ENCODE data around the gene HACL1. TPM values are rescaled to one million over a fixed set of nuclear protein-coding genes. Genes with fewer than 3 reads are reported as not detected.
A peak's percentile ranks its signal among the peaks of the same experiment; 100 is the strongest.

The HACL1 gene
- 21.4 and 24.8 TPM in 2 replicates for total RNA-seq

- H3K4me3 Mint-ChIP-seq, result peak within 1 kb of the TSS; percentile 99
- peaks cover 6% of the 10 kb centered on the region for H3K9me3 Mint-ChIP-seq
- peaks cover 51% of the 10 kb centered on the region for H3K4me1 Mint-ChIP-seq (ENCODE audit: low read depth)
- no peaks in the 10 kb centered on the region for H3K27me3 Mint-ChIP-seq (ENCODE audit: insufficient read depth)
- intact Hi-C loops (cut with micrococcal nuclease), result loop anchor here (1.0 to 10.0 kb wide), 20 partner anchors 29 to 1424 kb away; partner anchors contain the start of genes ANKRD28, CAPN7, CCDC174 and DPH3
- H3K27ac Mint-ChIP-seq, result peak within 1 kb of the TSS; percentile 99
- H3K36me3 Mint-ChIP-seq (ENCODE audit: low read depth), result peaks cover 26% of the 10 kb centered on the region
- DNase-seq (ENCODE audit: low spot score), result peak; percentile 97
Measured at GRCh38 chr3:15601399-15602145, at the start of gene HACL1, which contains the start of gene BTD. TSS of gene HACL1 (minus strand) at chr3:15601569. CDS start at chr3:15601463, 106 bp downstream. TSS of gene BTD (plus strand) at chr3:15601745. CDS start at chr3:15635440, 33,695 bp downstream.

GRCh38 chr3:15649858-15650257 lies 48.5 kb upstream of the HACL1 start:
- Mint-ChIP-seq H3K4me1 (ENCODE audit: low read depth) (peaks cover 52% of the 10 kb centered on the region), H3K4me3 (no peak overlapping the region), H3K9me3 (peaks cover 15% of the 10 kb centered on the region), H3K36me3 (ENCODE audit: low read depth) (peaks cover 12% of the 10 kb centered on the region), H3K27me3 (ENCODE audit: insufficient read depth) (peaks cover 7% of the 10 kb centered on the region), H3K27ac (no peak overlapping the region)
- no peak for DNase-seq (ENCODE audit: low spot score)
- intact Hi-C loops (cut with micrococcal nuclease), result no loop called here

GRCh38 chr3:15649341-15649740 lies 48.0 kb upstream of the HACL1 start:
- intact Hi-C loops (cut with micrococcal nuclease), result no loop called here

GRCh38 chr3:15647611-15648167 lies 46.3 kb upstream of the HACL1 start:
- H3K4me1 Mint-ChIP-seq (ENCODE audit: low read depth), result peaks cover 52% of the 10 kb centered on the region
- intact Hi-C loops (cut with micrococcal nuclease), result loop anchor here (1.0 to 2.0 kb wide), 5 partner anchors 11 to 151 kb away; partner anchors contain the start of genes BTD and HACL1
- DNase-seq (ENCODE audit: low spot score), result peak; percentile 63
- H3K36me3 Mint-ChIP-seq (ENCODE audit: low read depth), result peaks cover 12% of the 10 kb centered on the region
- peak overlapping the region; percentile 57 for H3K27ac Mint-ChIP-seq
- H3K27me3 Mint-ChIP-seq (ENCODE audit: insufficient read depth), result peaks cover 7% of the 10 kb centered on the region
- peaks cover 15% of the 10 kb centered on the region for H3K9me3 Mint-ChIP-seq
- H3K4me3 Mint-ChIP-seq, result peak overlapping the region; percentile 60

More at GRCh38 chr3:15649341-15649740, 48.0 kb upstream of the HACL1 start:
- Mint-ChIP-seq H3K27me3 (ENCODE audit: insufficient read depth) (peaks cover 7% of the 10 kb centered on the region), H3K4me3 (peak overlapping the region; percentile 28), H3K36me3 (ENCODE audit: low read depth) (peaks cover 12% of the 10 kb centered on the region), H3K27ac (no peak overlapping the region), H3K9me3 (peaks cover 15% of the 10 kb centered on the region), H3K4me1 (ENCODE audit: low read depth) (peaks cover 52% of the 10 kb centered on the region)
- DNase-seq (ENCODE audit: low spot score), result no peak

- peaks cover 7% of the 10 kb centered on the region for H3K27me3 Mint-ChIP-seq (ENCODE audit: insufficient read depth)
- peaks cover 12% of the 10 kb centered on the region for H3K36me3 Mint-ChIP-seq (ENCODE audit: low read depth)
- intact Hi-C loops (cut with micrococcal nuclease), result loop anchor here (1.0 to 2.0 kb wide), 5 partner anchors 11 to 151 kb away; partner anchors contain the start of genes BTD and HACL1
- peaks cover 55% of the 10 kb centered on the region for H3K4me1 Mint-ChIP-seq (ENCODE audit: low read depth)
- peaks cover 15% of the 10 kb centered on the region for H3K9me3 Mint-ChIP-seq
- H3K4me3 Mint-ChIP-seq, result peak overlapping the region; percentile 60
- no peak for DNase-seq (ENCODE audit: low spot score)
- peak overlapping the region; percentile 57 for H3K27ac Mint-ChIP-seq
Measured at GRCh38 chr3:15646851-15647511, 45.6 kb upstream of the HACL1 start.

- H3K36me3 Mint-ChIP-seq (ENCODE audit: low read depth), result peaks cover 15% of the 10 kb centered on the region
- H3K9me3 Mint-ChIP-seq, result peaks cover 11% of the 10 kb centered on the region
- intact Hi-C loops (cut with micrococcal nuclease), result loop anchor here (2.0 kb wide), 2 partner anchors 15 to 111 kb away; no protein-coding TSS in a partner anchor
- no peak for DNase-seq (ENCODE audit: low spot score)
- H3K27ac Mint-ChIP-seq, result no peak overlapping the region
- H3K4me1 Mint-ChIP-seq (ENCODE audit: low read depth), result peaks cover 58% of the 10 kb centered on the region
- peaks cover 2% of the 10 kb centered on the region for H3K27me3 Mint-ChIP-seq (ENCODE audit: insufficient read depth)
- no peak overlapping the region for H3K4me3 Mint-ChIP-seq
Measured at GRCh38 chr3:15645740-15646501, 44.6 kb upstream of the HACL1 start.

GRCh38 chr3:15645246-15645645 lies 43.9 kb upstream of the HACL1 start:
- no peak overlapping the region for H3K27ac Mint-ChIP-seq
- DNase-seq (ENCODE audit: low spot score), result no peak
- H3K9me3 Mint-ChIP-seq, result peaks cover 11% of the 10 kb centered on the region
- intact Hi-C loops (cut with micrococcal nuclease), result no loop called here
- no peak overlapping the region for H3K4me3 Mint-ChIP-seq
- H3K36me3 Mint-ChIP-seq (ENCODE audit: low read depth), result peaks cover 12% of the 10 kb centered on the region
- H3K4me1 Mint-ChIP-seq (ENCODE audit: low read depth), result peaks cover 58% of the 10 kb centered on the region
- peaks cover 2% of the 10 kb centered on the region for H3K27me3 Mint-ChIP-seq (ENCODE audit: insufficient read depth)

GRCh38 chr3:15638891-15639262 lies 37.5 kb upstream of the HACL1 start:
- peaks cover 54% of the 10 kb centered on the region for H3K4me1 Mint-ChIP-seq (ENCODE audit: low read depth)
- intact Hi-C loops (cut with micrococcal nuclease), result loop anchor here (5.0 to 10.0 kb wide), 2 partner anchors 142 to 316 kb away; no protein-coding TSS in a partner anchor
- no peak for DNase-seq (ENCODE audit: low spot score)
- no peak overlapping the region for H3K4me3 Mint-ChIP-seq
- peaks cover 3% of the 10 kb centered on the region for H3K36me3 Mint-ChIP-seq (ENCODE audit: low read depth)
- H3K9me3 Mint-ChIP-seq, result no peaks in the 10 kb centered on the region
- H3K27me3 Mint-ChIP-seq (ENCODE audit: insufficient read depth), result no peaks in the 10 kb centered on the region
- H3K27ac Mint-ChIP-seq, result no peak overlapping the region

- no peaks in the 10 kb centered on the region for H3K27me3 Mint-ChIP-seq (ENCODE audit: insufficient read depth)
- H3K9me3 Mint-ChIP-seq, result no peaks in the 10 kb centered on the region
- intact Hi-C loops (cut with micrococcal nuclease), result loop anchor here (5.0 to 10.0 kb wide), 2 partner anchors 141 to 316 kb away; no protein-coding TSS in a partner anchor
- H3K27ac Mint-ChIP-seq, result peak overlapping the region; percentile 76
- no peak for DNase-seq (ENCODE audit: low spot score)
- peaks cover 59% of the 10 kb centered on the region for H3K4me1 Mint-ChIP-seq (ENCODE audit: low read depth)
- peaks cover 3% of the 10 kb centered on the region for H3K36me3 Mint-ChIP-seq (ENCODE audit: low read depth)
- no peak overlapping the region for H3K4me3 Mint-ChIP-seq
Measured at GRCh38 chr3:15638193-15638890, 37.0 kb upstream of the HACL1 start.

- intact Hi-C loops (cut with micrococcal nuclease), result loop anchor here (5.0 to 10.0 kb wide), 2 partner anchors 140 to 317 kb away; no protein-coding TSS in a partner anchor
- DNase-seq (ENCODE audit: low spot score), result no peak
Measured at GRCh38 chr3:15637131-15637951, 36.0 kb upstream of the HACL1 start.

More at GRCh38 chr3:15637131-15637951, 36.0 kb upstream of the HACL1 start:
- Mint-ChIP-seq H3K27ac (peak overlapping the region; percentile 76), H3K27me3 (ENCODE audit: insufficient read depth) (no peaks in the 10 kb centered on the region), H3K9me3 (no peaks in the 10 kb centered on the region), H3K4me3 (peak overlapping the region; percentile 6), H3K4me1 (ENCODE audit: low read depth) (peaks cover 64% of the 10 kb centered on the region), H3K36me3 (ENCODE audit: low read depth) (peaks cover 3% of the 10 kb centered on the region)
